ENCODE data around the gene EEF2K.

The EEF2K gene

GRCh38 chr16:22320572-22321339, 114.7 kb downstream of the EEF2K start:
- DNase-seq: no peak

GRCh38 chr16:22321340-22322001, 115.4 kb downstream of the EEF2K start:
- DNase-seq: peak; percentile 65

- DNase-seq: no peak
Observed at GRCh38 chr16:22322021-22322471, 116.0 kb downstream of the EEF2K start.

- DNase-seq: no peak
Observed at GRCh38 chr16:22322741-22323140, 116.7 kb downstream of the EEF2K start.

GRCh38 chr16:22323173-22323958, 117.3 kb downstream of the EEF2K start:
- DNase-seq: no peak

GRCh38 chr16:22323959-22324786, 118.1 kb downstream of the EEF2K start:
- no peak for DNase-seq

GRCh38 chr16:22324787-22325597, 118.9 kb downstream of the EEF2K start:
- no peak for DNase-seq

GRCh38 chr16:22325598-22326368, 119.7 kb downstream of the EEF2K start:
- DNase-seq: no peak

- DNase-seq: no peak
Observed at GRCh38 chr16:22326369-22326652, 120.2 kb downstream of the EEF2K start.

GRCh38 chr16:22326771-22327445, 120.8 kb downstream of the EEF2K start:
- no peak for DNase-seq

GRCh38 chr16:22327446-22327775, 121.3 kb downstream of the EEF2K start:
- DNase-seq: no peak

GRCh38 chr16:22328081-22328725, 122.1 kb downstream of the EEF2K start:
- no peak for DNase-seq

- no peak for DNase-seq
Observed at GRCh38 chr16:22329199-22329695, 123.2 kb downstream of the EEF2K start.

- no peak for DNase-seq
Observed at GRCh38 chr16:22330326-22330725, 124.2 kb downstream of the EEF2K start.

GRCh38 chr16:22333457-22333994, 127.4 kb downstream of the EEF2K start:
- no peak for DNase-seq

- no peak for DNase-seq
Observed at GRCh38 chr16:22335668-22336246, 129.7 kb downstream of the EEF2K start.

GRCh38 chr16:22336581-22336980, 130.5 kb downstream of the EEF2K start:
- no peak for DNase-seq

- DNase-seq: no peak
Observed at GRCh38 chr16:22337045-22337444, 131.0 kb downstream of the EEF2K start.

Data from NCI-H1694 treated with DMSO at 0.1 percent for 48 hours (cell line).